GM18505 (cell line): ENCODE measurements around the gene TMEM245.
"Not testable (repeated sequence)": the region's sequence is repeated elsewhere in the genome, so short reads cannot be mapped to it uniquely, and the experiment has no call there.

ENCODE experiments used
- ATAC-seq: cut with Tn5 transposase; IDR thresholded peaks from one replicate; pipeline ENCODE4 v1.9.1; 2021; ENCODE audit not compliant: unreplicated experiment
- POLR2A ChIP-seq: IDR thresholded peaks from 4 replicates; pipeline ENCODE4 v1.6.1; 2011; ENCODE audit warnings: borderline replicate concordance; ENCODE audit not compliant: insufficient read depth, insufficient read length; ENCODE audit errors: extremely low read depth

Gene TMEM245

GRCh38 chr9:109149722-109150121 is 30.0 kb upstream of the TMEM245 start:
- ATAC-seq, result no peak
- no peak for TF ChIP-seq POLR2A

- no peak for ATAC-seq
- no peak for TF ChIP-seq POLR2A
Observed at GRCh38 chr9:109149089-109149488, 29.3 kb upstream of the TMEM245 start.

- ATAC-seq, result no peak
- no peak for TF ChIP-seq POLR2A
Observed at GRCh38 chr9:109145051-109145450, 25.3 kb upstream of the TMEM245 start.

GRCh38 chr9:109143881-109144562 is 24.3 kb upstream of the TMEM245 start:
- TF ChIP-seq POLR2A, result no peak
- ATAC-seq, result peak; percentile 97

GRCh38 chr9:109141375-109141774 is 21.6 kb upstream of the TMEM245 start:
- no peak for TF ChIP-seq POLR2A
- no peak for ATAC-seq

GRCh38 chr9:109139851-109140250 is 20.1 kb upstream of the TMEM245 start:
- TF ChIP-seq POLR2A, result no peak
- no peak for ATAC-seq

GRCh38 chr9:109138421-109138820 is 18.7 kb upstream of the TMEM245 start:
- no peak for ATAC-seq
- TF ChIP-seq POLR2A, result no peak

GRCh38 chr9:109134167-109134578 is 14.4 kb upstream of the TMEM245 start:
- no peak for ATAC-seq
- no peak for TF ChIP-seq POLR2A

- no peak for TF ChIP-seq POLR2A
- no peak for ATAC-seq
Observed at GRCh38 chr9:109133533-109133932, 13.8 kb upstream of the TMEM245 start.

- TF ChIP-seq POLR2A, result no peak
- ATAC-seq, result no peak
Observed at GRCh38 chr9:109132567-109133021, 12.8 kb upstream of the TMEM245 start.

GRCh38 chr9:109129470-109130197 is 9.9 kb upstream of the TMEM245 start:
- TF ChIP-seq POLR2A, result no peak
- ATAC-seq, result no peak

GRCh38 chr9:109126671-109127070 is 6.9 kb upstream of the TMEM245 start:
- ATAC-seq, result not testable (repeated sequence)

GRCh38 chr9:109124121-109124520 is 4.4 kb upstream of the TMEM245 start:
- TF ChIP-seq POLR2A, result no peak
- ATAC-seq, result no peak
